ENCODE measurements around the gene CDC42SE2.

CDC42SE2 gene

DNA sequence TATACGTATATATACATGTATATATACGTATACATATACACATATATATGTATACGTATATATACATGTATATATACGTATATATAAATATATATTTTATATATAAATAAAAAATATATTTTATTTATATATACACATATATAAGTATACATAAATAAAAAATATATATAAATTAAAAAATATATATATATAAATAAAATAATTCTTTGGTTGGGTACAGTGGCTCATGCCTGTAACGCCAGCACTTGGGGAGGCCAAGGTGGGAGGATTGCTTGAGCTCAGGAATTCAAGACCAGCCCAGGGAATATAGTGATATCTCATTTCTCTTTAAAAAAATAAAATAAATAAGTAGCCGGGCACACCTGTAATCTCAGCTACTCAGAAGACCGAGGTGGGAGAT, 155.0 kb downstream of the CDC42SE2 start:
- TF ChIP-seq ZFX (IDR thresholded peaks at IDR 0.05; ENCODE audit: borderline replicate concordance): no peak
- TF ChIP-seq, protein P1, sequence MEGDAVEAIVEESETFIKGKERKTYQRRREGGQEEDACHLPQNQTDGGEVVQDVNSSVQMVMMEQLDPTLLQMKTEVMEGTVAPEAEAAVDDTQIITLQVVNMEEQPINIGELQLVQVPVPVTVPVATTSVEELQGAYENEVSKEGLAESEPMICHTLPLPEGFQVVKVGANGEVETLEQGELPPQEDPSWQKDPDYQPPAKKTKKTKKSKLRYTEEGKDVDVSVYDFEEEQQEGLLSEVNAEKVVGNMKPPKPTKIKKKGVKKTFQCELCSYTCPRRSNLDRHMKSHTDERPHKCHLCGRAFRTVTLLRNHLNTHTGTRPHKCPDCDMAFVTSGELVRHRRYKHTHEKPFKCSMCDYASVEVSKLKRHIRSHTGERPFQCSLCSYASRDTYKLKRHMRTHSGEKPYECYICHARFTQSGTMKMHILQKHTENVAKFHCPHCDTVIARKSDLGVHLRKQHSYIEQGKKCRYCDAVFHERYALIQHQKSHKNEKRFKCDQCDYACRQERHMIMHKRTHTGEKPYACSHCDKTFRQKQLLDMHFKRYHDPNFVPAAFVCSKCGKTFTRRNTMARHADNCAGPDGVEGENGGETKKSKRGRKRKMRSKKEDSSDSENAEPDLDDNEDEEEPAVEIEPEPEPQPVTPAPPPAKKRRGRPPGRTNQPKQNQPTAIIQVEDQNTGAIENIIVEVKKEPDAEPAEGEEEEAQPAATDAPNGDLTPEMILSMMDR (IDR thresholded peaks at IDR 0.05): no peak
- no peak overlapping the region for H3K27ac ChIP-seq

- no peak overlapping the region for H3K27ac ChIP-seq
- TF ChIP-seq, protein P1 (IDR thresholded peaks at IDR 0.05): no peak
Measured at GRCh38 chr5:131419877-131420276, 156.0 kb downstream of the CDC42SE2 start.

GRCh38 chr5:131423056-131423455, 159.2 kb downstream of the CDC42SE2 start:
- no peak overlapping the region for H3K27ac ChIP-seq
- no peak for TF ChIP-seq ZFX (IDR thresholded peaks at IDR 0.05; ENCODE audit: borderline replicate concordance)
- TF ChIP-seq, protein P1 (IDR thresholded peaks at IDR 0.05): peak; percentile 64

DNA sequence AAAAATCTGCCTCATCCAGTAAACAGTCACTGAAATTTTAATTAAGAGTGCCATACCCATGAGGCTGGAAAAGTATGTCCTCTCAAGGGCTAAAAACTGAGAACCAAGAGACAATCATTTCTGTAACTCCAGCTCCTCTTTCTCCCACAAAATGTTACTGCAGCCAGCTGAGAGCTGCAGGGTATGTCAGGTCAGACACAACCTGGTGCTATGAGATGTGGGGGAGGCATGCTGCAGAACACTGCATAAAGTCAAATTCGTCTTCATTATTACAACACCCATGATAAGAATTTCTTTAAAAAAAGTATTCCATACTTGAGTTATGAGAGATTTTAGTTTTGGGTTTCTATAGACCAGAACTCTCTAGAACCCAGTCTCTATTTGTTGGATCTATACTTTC, 162.2 kb downstream of the CDC42SE2 start:
- TF ChIP-seq, protein P1 (IDR thresholded peaks at IDR 0.05): no peak
- no peak for TF ChIP-seq ZFX (IDR thresholded peaks at IDR 0.05; ENCODE audit: borderline replicate concordance)
- H3K27ac ChIP-seq: no peak overlapping the region

DNA sequence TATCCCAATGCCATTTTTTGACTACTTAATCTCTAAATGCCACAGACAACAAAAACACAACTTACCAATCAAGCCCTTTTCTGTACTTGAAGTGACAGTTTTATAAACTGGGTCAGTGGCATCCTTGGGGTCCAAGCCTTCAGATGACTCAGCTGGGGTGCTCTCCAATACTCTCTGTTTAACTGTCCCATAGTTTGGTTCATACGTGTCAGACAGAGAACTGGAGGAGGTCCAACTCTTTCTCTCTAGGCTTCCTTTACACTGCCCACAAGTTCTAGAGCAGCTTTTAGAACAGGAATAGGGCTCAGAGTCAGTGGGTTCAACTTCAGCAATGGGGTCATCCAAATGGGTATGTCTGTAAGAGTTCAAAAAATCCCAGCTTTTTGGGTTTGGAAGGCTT, 166.9 kb downstream of the CDC42SE2 start:
- H3K27ac ChIP-seq: no peak overlapping the region
- TF ChIP-seq ZFX (IDR thresholded peaks at IDR 0.05; ENCODE audit: borderline replicate concordance): no peak
- TF ChIP-seq, protein P1 (IDR thresholded peaks at IDR 0.05): no peak

GRCh38 chr5:131431794-131432193, 167.9 kb downstream of the CDC42SE2 start:
- TF ChIP-seq ZFX (IDR thresholded peaks at IDR 0.05; ENCODE audit: borderline replicate concordance): no peak
- TF ChIP-seq, protein P1 (IDR thresholded peaks at IDR 0.05): no peak

DNA sequence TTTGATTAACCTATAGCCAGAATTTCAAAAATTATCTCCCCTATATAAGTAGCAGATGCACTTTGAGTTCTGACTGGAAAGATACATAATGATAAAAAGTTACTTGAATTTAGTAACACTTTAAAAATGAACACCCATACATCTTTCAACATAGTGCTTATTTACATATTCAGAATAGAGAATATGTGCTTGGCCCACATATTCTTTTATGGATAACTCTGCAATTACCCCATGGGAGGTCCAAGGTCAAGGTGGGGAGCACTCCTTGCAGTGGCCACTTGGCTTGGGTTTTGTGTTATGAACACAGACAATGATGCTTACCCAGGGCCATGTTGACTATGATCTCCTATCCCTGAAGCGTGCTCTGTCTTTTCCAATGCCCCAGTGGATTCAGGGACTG, 169.3 kb downstream of the CDC42SE2 start:
- TF ChIP-seq, protein P1 (IDR thresholded peaks at IDR 0.05): no peak
- TF ChIP-seq ZFX (IDR thresholded peaks at IDR 0.05; ENCODE audit: borderline replicate concordance): no peak

More at GRCh38 chr5:131431794-131432193, 167.9 kb downstream of the CDC42SE2 start:
- H3K27ac ChIP-seq: no peak overlapping the region

More for the DNA sequence above, 169.3 kb downstream of the CDC42SE2 start:
- H3K27ac ChIP-seq: no peak overlapping the region
